Breast epithelium (tissue), 4 donors: Measurements from ENCODE around the gene HVCN1. TPM values are rescaled to one million over a fixed set of nuclear protein-coding genes. Genes with fewer than 3 reads are reported as not detected.
"Not testable (repeated sequence)": the region's sequence is repeated elsewhere in the genome, so short reads cannot be mapped to it uniquely, and the experiment has no call there.

ENCODE experiments used
- DNase-seq, 2 donors: peaks; one replicate each; pipeline ENCODE4 v3.0.0-alpha.2; 2019; ENCODE audit warnings: low spot score in 2 of 2
- H3K27ac ChIP-seq, 2 donors: fragments of 200-600 bp; sonication (generic) in 1 of 2; one replicate each; pipeline ENCODE4 v1.5.1; 2016 to 2019; ENCODE audit warnings: mild to moderate bottlenecking in 1 of 2
- H3K27me3 ChIP-seq, 2 donors: fragments of 200-600 bp; sonication (generic) in 1 of 2; one replicate each; pipeline versions ENCODE4 v1.5.1 to v1.6.0; 2017 to 2019; ENCODE audit warnings: control low read depth in 1 of 2, mild to moderate bottlenecking in 1 of 2
- H3K36me3 ChIP-seq: fragments of 200-600 bp; one replicate; pipeline ENCODE4 v1.5.1; 2019
- H3K4me1 ChIP-seq, 2 donors: fragments of 200-600 bp; sonication (generic); one replicate each; pipeline ENCODE4 v1.5.1; 2016 to 2019; ENCODE audit warnings: control low read depth in 1 of 2
- H3K4me3 ChIP-seq, 3 donors: fragments of 200-600 bp; sonication (generic); 1 replicate in 2 of 3; 2 replicates in 1 of 3; pipeline ENCODE4 v1.5.1; 2016 to 2019; ENCODE audit warnings: mild to moderate bottlenecking in 3 of 3, moderate library complexity in 2 of 3
- H3K9me3 ChIP-seq, 2 donors: fragments of 200-600 bp; sonication (generic) in 1 of 2; one replicate each; pipeline ENCODE4 v1.5.1; 2016 to 2019; ENCODE audit warnings: control low read depth in 1 of 2
- CTCF ChIP-seq, 3 donors: fragments of 450-650 bp; IDR thresholded peaks; one replicate each; pipeline ENCODE4 v1.5.1; 2016 to 2017; ENCODE audit warnings: antibody characterized with exemption in 3 of 3, mild to moderate bottlenecking in 3 of 3, moderate library complexity in 3 of 3
- POLR2A ChIP-seq: fragments of 450-650 bp; IDR thresholded peaks from one replicate; pipeline ENCODE4 v1.6.1; 2016; ENCODE audit warnings: antibody characterized with exemption, mild to moderate bottlenecking, moderate library complexity
- POLR2AphosphoS5 ChIP-seq, 3 donors: sonication (generic); formaldehyde crosslinking; IDR thresholded peaks; one replicate each; pipeline ENCODE4 v1.6.1; 2017; ENCODE audit warnings: antibody characterized with exemption in 3 of 3
- intact Hi-C: fragments of 100-400 bp; cut with DNase I; formaldehyde crosslinking; loops from one replicate; pipeline ENCODE4 v1.15.1; 2023; ENCODE audit warnings: low total_unique reads
- total RNA-seq, 3 donors: library from RNA; depleted of rRNA; stranded (reverse); fragments of >200 nt; gene quantifications; one replicate each; pipeline ENCODE4 v1.1.0, GENCODE V29; 2016

Gene HVCN1
- total RNA-seq, 3 donors from 2014 or later, result 2.6 to 16.6 (median 7.6) TPM

GRCh38 chr12:110606253-110606611 lies 82.7 kb downstream of the HVCN1 start:
- no peaks in the 10 kb centered on the region for H3K9me3 ChIP-seq
- no peak overlapping the region for H3K27ac ChIP-seq
- no peaks in the 10 kb centered on the region for H3K4me1 ChIP-seq
- H3K36me3 ChIP-seq, result no peaks in the 10 kb centered on the region
- TF ChIP-seq CTCF (IDR thresholded peaks at IDR 0.05) (no peak), POLR2AphosphoS5 (IDR thresholded peaks at IDR 0.05) (no peak), POLR2A (no peak)
- DNase-seq, result no peak
- no peaks in the 10 kb centered on the region for H3K27me3 ChIP-seq
- intact Hi-C loops, result no loop called here
- H3K4me3 ChIP-seq, result peak overlapping the region in 1 of 3 donors; percentile 3

- TF ChIP-seq POLR2AphosphoS5 (IDR thresholded peaks at IDR 0.05), result peak in 1 of 3 donors; percentile 28
- TF ChIP-seq CTCF (IDR thresholded peaks at IDR 0.05), result peak; percentile 31 to 79 (median 69)
- H3K4me1 ChIP-seq, DNase-seq, H3K36me3 ChIP-seq, H3K4me3 ChIP-seq, H3K27ac ChIP-seq, H3K27me3 ChIP-seq, H3K9me3 ChIP-seq: not testable (repeated sequence)
- intact Hi-C loops, result loop anchor here (5.0 kb wide), 2 partner anchors 90 to 1050 kb away; no protein-coding TSS in a partner anchor
Observed at GRCh38 chr12:110602085-110602814, 86.7 kb downstream of the HVCN1 start.

GRCh38 chr12:110600254-110600653 lies 88.7 kb downstream of the HVCN1 start:
- no peak for DNase-seq
- Histone ChIP-seq H3K4me3 (no peak overlapping the region), H3K36me3 (no peaks in the 10 kb centered on the region), H3K4me1 (no peaks in the 10 kb centered on the region), H3K27me3 (no peaks in the 10 kb centered on the region), H3K9me3 (no peaks in the 10 kb centered on the region), H3K27ac (no peak overlapping the region)
- intact Hi-C loops, result loop anchor here (5.0 kb wide), 2 partner anchors 88 to 1048 kb away; no protein-coding TSS in a partner anchor
- TF ChIP-seq CTCF (IDR thresholded peaks at IDR 0.05), result peak in 2 of 3 donors; percentile 59 to 66
- TF ChIP-seq POLR2AphosphoS5 (IDR thresholded peaks at IDR 0.05), result no peak

- Histone ChIP-seq H3K36me3 (no peaks in the 10 kb centered on the region), H3K27ac (no peak overlapping the region), H3K4me3 (no peak overlapping the region), H3K9me3 (no peaks in the 10 kb centered on the region), H3K27me3 (no peaks in the 10 kb centered on the region), H3K4me1 (no peaks in the 10 kb centered on the region)
- intact Hi-C loops, result no loop called here
- no peak for TF ChIP-seq POLR2A
- no peak for DNase-seq
Observed at GRCh38 chr12:110599334-110599733, 89.6 kb downstream of the HVCN1 start.

Other genes starting within 250 kb of the HVCN1 start
- gene ARPC3, start 238.8 kb downstream of the HVCN1 start, total RNA-seq, result 100 to 1,000 TPM; 286 to 426 (median 351) TPM
- 10 to 100 TPM; 19.8 to 31.0 (median 21.0) TPM for gene GPN3, start 220.9 kb downstream of the HVCN1 start, total RNA-seq
- 10 to 100 TPM in 1 of 3 donors, 1 to 10 TPM in 2; 6.1 to 10.5 (median 8.5) TPM for gene FAM216A, start 220.3 kb downstream of the HVCN1 start, total RNA-seq
- 100 to 1,000 TPM in 1 of 3 donors, 10 to 100 TPM in 2; 82.9 to 135 (median 96.7) TPM for gene VPS29, start 187.0 kb downstream of the HVCN1 start, total RNA-seq
- 1 to 10 TPM in 1 of 3 donors, under 1 TPM in 2; 0.48 to 2.8 (median 0.66) TPM for gene RAD9B, start 186.8 kb downstream of the HVCN1 start, total RNA-seq
- gene PPTC7, start 105.8 kb downstream of the HVCN1 start, total RNA-seq, result 10 to 100 TPM; 21.6 to 31.9 (median 26.7) TPM
- 10 to 100 TPM; 43.0 to 76.0 (median 56.3) TPM for gene TCTN1, start 75.0 kb downstream of the HVCN1 start, total RNA-seq
- 100 to 1,000 TPM in 2 of 3 donors, 10 to 100 TPM in 1; 97.7 to 135 (median 106) TPM for gene PPP1CC, start 53.8 kb upstream of the HVCN1 start, total RNA-seq
- not detected for gene CCDC63, start 157.9 kb upstream of the HVCN1 start, total RNA-seq
- gene MYL2, start 231.5 kb upstream of the HVCN1 start, total RNA-seq, result not detected